HepG2 (cell line): ENCODE data around the gene PPDPF. TPM values are rescaled to one million over a fixed set of nuclear protein-coding genes. Genes with fewer than 3 reads are reported as not detected.

ENCODE experiments used
- CENPX ChIP-seq: sonication (generic); formaldehyde crosslinking; IDR thresholded peaks from 2 replicates; pipeline ENCODE4 v1.9.0; 2021; ENCODE audit warnings: mild to moderate bottlenecking, missing genetic modification reagents, moderate library complexity
- HOXA5 ChIP-seq: sonication (generic); formaldehyde crosslinking; IDR thresholded peaks from 2 replicates; pipeline ENCODE4 v1.4.0; 2020; ENCODE audit warnings: missing genetic modification reagents
- KDM6A ChIP-seq: IDR thresholded peaks from 2 replicates; pipeline ENCODE4 v1.6.1; 2016; ENCODE audit warnings: low read depth
- NFE2L2 ChIP-seq: fragments of 150-350 bp; IDR thresholded peaks from 2 replicates; pipeline ENCODE4 v1.6.1; 2014; ENCODE audit warnings: low read length
- SSRP1 ChIP-seq: IDR thresholded peaks from 2 replicates; pipeline ENCODE4 v1.6.1; 2016; ENCODE audit warnings: control low read depth
- polyA plus RNA-seq, 8 experiments: library from polyadenylated mRNA; depleted of rRNA in 3 of 8; stranded (reverse) in 7 of 8; unstranded in 1 of 8; fragments of >200 nt; fragmentation: Illumina TruSeq in 4 of 8; extraction: Trizol in 4 of 8; gene quantifications; 2 replicates each; pipeline versions ENCODE4 v1.2.1 to v1.2.3, GENCODE V29; 2011 to 2016; ENCODE audit warnings: low read depth in 4 of 8, missing spikeins in 1 of 8, mixed read lengths in 1 of 8; ENCODE audit not compliant: insufficient read depth in 1 of 8
- total RNA-seq, 5 experiments: library from RNA; depleted of rRNA; stranded (reverse); fragments of >200 nt; fragmentation: Illumina TruSeq; extraction: Trizol; gene quantifications; 2 replicates each; pipeline ENCODE4 v1.2.3, GENCODE V29; 2016; ENCODE audit warnings: low read depth in 1 of 5
- TF ChIP-seq, protein P1 (sequence below): sonication (generic); formaldehyde crosslinking; IDR thresholded peaks from 2 replicates; pipeline ENCODE4 v1.4.0; 2020; ENCODE audit warnings: missing genetic modification reagents, borderline replicate concordance
- TF ChIP-seq, protein P2 (sequence below): IDR thresholded peaks from 2 replicates; pipeline ENCODE4 v1.6.1; 2016
- TF ChIP-seq, protein P3 (sequence below), 2 experiments: sonication (generic) in 1 of 2; formaldehyde crosslinking in 1 of 2; IDR thresholded peaks; 2 replicates each; pipeline versions ENCODE4 v1.6.1 to v1.9.0; 2014 to 2022; ENCODE audit warnings: antibody characterized with exemption in 1 of 2, borderline replicate concordance in 1 of 2, inconsistent platforms in 1 of 2, low read depth in 1 of 2, missing genetic modification reagents in 1 of 2
- TF ChIP-seq, protein P4 (sequence below): sonication (generic); formaldehyde crosslinking; IDR thresholded peaks from 2 replicates; pipeline ENCODE4 v1.5.0; 2020; ENCODE audit warnings: missing genetic modification reagents
- TF ChIP-seq, protein P5 (sequence below), 2 experiments: sonication (generic) in 1 of 2; formaldehyde crosslinking in 1 of 2; IDR thresholded peaks; 2 replicates each; pipeline versions ENCODE4 v1.4.0 to v1.6.1; 2016 to 2020; ENCODE audit warnings: borderline replicate concordance in 1 of 2, low read depth in 1 of 2, mild to moderate bottlenecking in 1 of 2, missing genetic modification reagents in 1 of 2

Gene PPDPF
- total and polyA plus RNA-seq, 2 of the 13 experiments (the other 11 are each of a cell fraction or from before 2014, with no cell fraction given): 1.8 to 7.0 TPM

DNA sequence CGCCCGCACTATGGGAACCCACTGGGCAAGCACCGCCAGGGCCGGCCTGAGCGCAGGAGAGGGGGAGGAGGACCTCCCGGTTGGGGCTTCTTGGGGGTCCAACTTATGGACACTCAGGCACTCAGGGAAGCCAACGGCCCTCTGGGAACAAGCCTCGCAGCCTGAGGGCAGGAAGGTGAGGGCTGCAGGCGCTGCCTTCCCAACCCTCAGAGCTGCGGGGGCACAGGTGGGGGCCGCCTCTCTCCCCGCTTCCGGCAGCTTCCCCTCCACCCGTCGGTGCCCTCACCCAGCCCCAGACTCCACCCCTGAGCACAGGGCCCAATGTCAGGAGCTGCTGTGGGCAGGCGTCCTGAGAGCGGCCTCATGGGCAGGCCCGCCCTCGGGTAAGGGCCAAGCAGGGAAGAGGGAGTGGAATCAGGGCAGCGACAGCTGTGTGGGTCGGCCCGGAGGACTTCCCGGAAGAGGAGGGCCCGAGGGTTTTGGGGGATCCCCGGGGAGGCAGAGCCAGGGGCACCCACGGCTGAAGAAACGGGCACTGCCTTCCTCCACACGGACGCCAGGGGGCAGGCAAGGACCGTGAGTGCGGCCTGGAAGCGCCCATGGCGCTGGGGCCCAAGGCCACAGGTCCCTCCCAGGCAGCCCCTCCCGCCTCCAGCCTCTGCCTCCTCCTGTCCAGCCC lies 17.1 kb downstream of the PPDPF start (continued):
- TF ChIP-seq, protein P1, sequence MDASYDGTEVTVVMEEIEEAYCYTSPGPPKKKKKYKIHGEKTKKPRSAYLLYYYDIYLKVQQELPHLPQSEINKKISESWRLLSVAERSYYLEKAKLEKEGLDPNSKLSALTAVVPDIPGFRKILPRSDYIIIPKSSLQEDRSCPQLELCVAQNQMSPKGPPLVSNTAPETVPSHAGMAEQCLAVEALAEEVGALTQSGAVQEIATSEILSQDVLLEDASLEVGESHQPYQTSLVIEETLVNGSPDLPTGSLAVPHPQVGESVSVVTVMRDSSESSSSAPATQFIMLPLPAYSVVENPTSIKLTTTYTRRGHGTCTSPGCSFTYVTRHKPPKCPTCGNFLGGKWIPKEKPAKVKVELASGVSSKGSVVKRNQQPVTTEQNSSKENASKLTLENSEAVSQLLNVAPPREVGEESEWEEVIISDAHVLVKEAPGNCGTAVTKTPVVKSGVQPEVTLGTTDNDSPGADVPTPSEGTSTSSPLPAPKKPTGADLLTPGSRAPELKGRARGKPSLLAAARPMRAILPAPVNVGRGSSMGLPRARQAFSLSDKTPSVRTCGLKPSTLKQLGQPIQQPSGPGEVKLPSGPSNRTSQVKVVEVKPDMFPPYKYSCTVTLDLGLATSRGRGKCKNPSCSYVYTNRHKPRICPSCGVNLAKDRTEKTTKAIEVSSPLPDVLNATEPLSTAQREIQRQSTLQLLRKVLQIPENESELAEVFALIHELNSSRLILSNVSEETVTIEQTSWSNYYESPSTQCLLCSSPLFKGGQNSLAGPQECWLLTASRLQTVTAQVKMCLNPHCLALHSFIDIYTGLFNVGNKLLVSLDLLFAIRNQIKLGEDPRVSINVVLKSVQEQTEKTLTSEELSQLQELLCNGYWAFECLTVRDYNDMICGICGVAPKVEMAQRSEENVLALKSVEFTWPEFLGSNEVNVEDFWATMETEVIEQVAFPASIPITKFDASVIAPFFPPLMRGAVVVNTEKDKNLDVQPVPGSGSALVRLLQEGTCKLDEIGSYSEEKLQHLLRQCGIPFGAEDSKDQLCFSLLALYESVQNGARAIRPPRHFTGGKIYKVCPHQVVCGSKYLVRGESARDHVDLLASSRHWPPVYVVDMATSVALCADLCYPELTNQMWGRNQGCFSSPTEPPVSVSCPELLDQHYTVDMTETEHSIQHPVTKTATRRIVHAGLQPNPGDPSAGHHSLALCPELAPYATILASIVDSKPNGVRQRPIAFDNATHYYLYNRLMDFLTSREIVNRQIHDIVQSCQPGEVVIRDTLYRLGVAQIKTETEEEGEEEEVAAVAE (CRISPR knock-in tag): peak; percentile 83
- TF ChIP-seq SSRP1 (CRISPR knock-in tag): peak; percentile 25; the same call in 1 of the 2 replicates
- TF ChIP-seq, protein P2, sequence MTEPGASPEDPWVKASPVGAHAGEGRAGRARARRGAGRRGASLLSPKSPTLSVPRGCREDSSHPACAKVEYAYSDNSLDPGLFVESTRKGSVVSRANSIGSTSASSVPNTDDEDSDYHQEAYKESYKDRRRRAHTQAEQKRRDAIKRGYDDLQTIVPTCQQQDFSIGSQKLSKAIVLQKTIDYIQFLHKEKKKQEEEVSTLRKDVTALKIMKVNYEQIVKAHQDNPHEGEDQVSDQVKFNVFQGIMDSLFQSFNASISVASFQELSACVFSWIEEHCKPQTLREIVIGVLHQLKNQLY (CRISPR knock-in tag): peak; percentile 69
- TF ChIP-seq, protein P3, sequence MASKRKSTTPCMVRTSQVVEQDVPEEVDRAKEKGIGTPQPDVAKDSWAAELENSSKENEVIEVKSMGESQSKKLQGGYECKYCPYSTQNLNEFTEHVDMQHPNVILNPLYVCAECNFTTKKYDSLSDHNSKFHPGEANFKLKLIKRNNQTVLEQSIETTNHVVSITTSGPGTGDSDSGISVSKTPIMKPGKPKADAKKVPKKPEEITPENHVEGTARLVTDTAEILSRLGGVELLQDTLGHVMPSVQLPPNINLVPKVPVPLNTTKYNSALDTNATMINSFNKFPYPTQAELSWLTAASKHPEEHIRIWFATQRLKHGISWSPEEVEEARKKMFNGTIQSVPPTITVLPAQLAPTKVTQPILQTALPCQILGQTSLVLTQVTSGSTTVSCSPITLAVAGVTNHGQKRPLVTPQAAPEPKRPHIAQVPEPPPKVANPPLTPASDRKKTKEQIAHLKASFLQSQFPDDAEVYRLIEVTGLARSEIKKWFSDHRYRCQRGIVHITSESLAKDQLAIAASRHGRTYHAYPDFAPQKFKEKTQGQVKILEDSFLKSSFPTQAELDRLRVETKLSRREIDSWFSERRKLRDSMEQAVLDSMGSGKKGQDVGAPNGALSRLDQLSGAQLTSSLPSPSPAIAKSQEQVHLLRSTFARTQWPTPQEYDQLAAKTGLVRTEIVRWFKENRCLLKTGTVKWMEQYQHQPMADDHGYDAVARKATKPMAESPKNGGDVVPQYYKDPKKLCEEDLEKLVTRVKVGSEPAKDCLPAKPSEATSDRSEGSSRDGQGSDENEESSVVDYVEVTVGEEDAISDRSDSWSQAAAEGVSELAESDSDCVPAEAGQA (IDR thresholded peaks at IDR 0.05; ENCODE audit: low read depth): peak; percentile 26; the same call in 1 of the 2 replicates
- TF ChIP-seq, protein P3 (CRISPR knock-in tag; IDR thresholded peaks at IDR 0.05; ENCODE audit: borderline replicate concordance): no peak
- no peak for TF ChIP-seq NFE2L2
- TF ChIP-seq KDM6A (CRISPR knock-in tag): peak; percentile 39
- peak; percentile 92; the same call in 1 of the 2 replicates for TF ChIP-seq HOXA5
- TF ChIP-seq CENPX (CRISPR knock-in tag): no peak
- TF ChIP-seq, protein P4, sequence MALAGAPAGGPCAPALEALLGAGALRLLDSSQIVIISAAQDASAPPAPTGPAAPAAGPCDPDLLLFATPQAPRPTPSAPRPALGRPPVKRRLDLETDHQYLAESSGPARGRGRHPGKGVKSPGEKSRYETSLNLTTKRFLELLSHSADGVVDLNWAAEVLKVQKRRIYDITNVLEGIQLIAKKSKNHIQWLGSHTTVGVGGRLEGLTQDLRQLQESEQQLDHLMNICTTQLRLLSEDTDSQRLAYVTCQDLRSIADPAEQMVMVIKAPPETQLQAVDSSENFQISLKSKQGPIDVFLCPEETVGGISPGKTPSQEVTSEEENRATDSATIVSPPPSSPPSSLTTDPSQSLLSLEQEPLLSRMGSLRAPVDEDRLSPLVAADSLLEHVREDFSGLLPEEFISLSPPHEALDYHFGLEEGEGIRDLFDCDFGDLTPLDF (CRISPR knock-in tag): peak; percentile 61; the same call in 1 of the 2 replicates
- TF ChIP-seq, protein P5, sequence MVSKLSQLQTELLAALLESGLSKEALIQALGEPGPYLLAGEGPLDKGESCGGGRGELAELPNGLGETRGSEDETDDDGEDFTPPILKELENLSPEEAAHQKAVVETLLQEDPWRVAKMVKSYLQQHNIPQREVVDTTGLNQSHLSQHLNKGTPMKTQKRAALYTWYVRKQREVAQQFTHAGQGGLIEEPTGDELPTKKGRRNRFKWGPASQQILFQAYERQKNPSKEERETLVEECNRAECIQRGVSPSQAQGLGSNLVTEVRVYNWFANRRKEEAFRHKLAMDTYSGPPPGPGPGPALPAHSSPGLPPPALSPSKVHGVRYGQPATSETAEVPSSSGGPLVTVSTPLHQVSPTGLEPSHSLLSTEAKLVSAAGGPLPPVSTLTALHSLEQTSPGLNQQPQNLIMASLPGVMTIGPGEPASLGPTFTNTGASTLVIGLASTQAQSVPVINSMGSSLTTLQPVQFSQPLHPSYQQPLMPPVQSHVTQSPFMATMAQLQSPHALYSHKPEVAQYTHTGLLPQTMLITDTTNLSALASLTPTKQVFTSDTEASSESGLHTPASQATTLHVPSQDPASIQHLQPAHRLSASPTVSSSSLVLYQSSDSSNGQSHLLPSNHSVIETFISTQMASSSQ (IDR thresholded peaks at IDR 0.05; ENCODE audit: low read depth): no peak
- TF ChIP-seq, protein P5 (CRISPR knock-in tag; IDR thresholded peaks at IDR 0.05; ENCODE audit: borderline replicate concordance): peak; percentile 54; the same call in 1 of the 2 replicates
